Breast epithelium (tissue), 4 donors: ENCODE measurements around the gene NUB1. TPM values are rescaled to one million over a fixed set of nuclear protein-coding genes. Genes with fewer than 3 reads are reported as not detected.
A peak's percentile ranks its signal among the peaks of the same experiment; 100 is the strongest.

ENCODE experiments used
- DNase-seq, 2 donors: peaks; one replicate each; pipeline ENCODE4 v3.0.0-alpha.2; 2019; ENCODE audit warnings: low spot score in 2 of 2
- H3K27ac ChIP-seq, 2 donors: fragments of 200-600 bp; sonication (generic) in 1 of 2; one replicate each; pipeline ENCODE4 v1.5.1; 2016 to 2019; ENCODE audit warnings: mild to moderate bottlenecking in 1 of 2
- H3K27me3 ChIP-seq, 2 donors: fragments of 200-600 bp; sonication (generic) in 1 of 2; one replicate each; pipeline versions ENCODE4 v1.5.1 to v1.6.0; 2017 to 2019; ENCODE audit warnings: control low read depth in 1 of 2, mild to moderate bottlenecking in 1 of 2
- H3K36me3 ChIP-seq: fragments of 200-600 bp; one replicate; pipeline ENCODE4 v1.5.1; 2019
- H3K4me1 ChIP-seq, 2 donors: fragments of 200-600 bp; sonication (generic); one replicate each; pipeline ENCODE4 v1.5.1; 2016 to 2019; ENCODE audit warnings: control low read depth in 1 of 2
- H3K4me3 ChIP-seq, 3 donors: fragments of 200-600 bp; sonication (generic); 1 replicate in 2 of 3; 2 replicates in 1 of 3; pipeline ENCODE4 v1.5.1; 2016 to 2019; ENCODE audit warnings: mild to moderate bottlenecking in 3 of 3, moderate library complexity in 2 of 3
- H3K9me3 ChIP-seq, 2 donors: fragments of 200-600 bp; sonication (generic) in 1 of 2; one replicate each; pipeline ENCODE4 v1.5.1; 2016 to 2019; ENCODE audit warnings: control low read depth in 1 of 2
- POLR2A ChIP-seq: fragments of 450-650 bp; IDR thresholded peaks from one replicate; pipeline ENCODE4 v1.6.1; 2016; ENCODE audit warnings: antibody characterized with exemption, mild to moderate bottlenecking, moderate library complexity
- POLR2AphosphoS5 ChIP-seq, 3 donors: sonication (generic); formaldehyde crosslinking; IDR thresholded peaks; one replicate each; pipeline ENCODE4 v1.6.1; 2017; ENCODE audit warnings: antibody characterized with exemption in 3 of 3
- intact Hi-C: fragments of 100-400 bp; cut with DNase I; formaldehyde crosslinking; loops from one replicate; pipeline ENCODE4 v1.15.1; 2023; ENCODE audit warnings: low total_unique reads
- total RNA-seq, 3 donors: library from RNA; depleted of rRNA; stranded (reverse); fragments of >200 nt; gene quantifications; one replicate each; pipeline ENCODE4 v1.1.0, GENCODE V29; 2016
- TF ChIP-seq, protein P1 (sequence below), 3 donors: fragments of 450-650 bp; IDR thresholded peaks; one replicate each; pipeline ENCODE4 v1.5.1; 2016 to 2017; ENCODE audit warnings: antibody characterized with exemption in 3 of 3, mild to moderate bottlenecking in 3 of 3, moderate library complexity in 3 of 3

The NUB1 gene
- total RNA-seq, 3 donors from 2014 or later: 61.9 to 71.7 (median 62.7) TPM

DNA sequence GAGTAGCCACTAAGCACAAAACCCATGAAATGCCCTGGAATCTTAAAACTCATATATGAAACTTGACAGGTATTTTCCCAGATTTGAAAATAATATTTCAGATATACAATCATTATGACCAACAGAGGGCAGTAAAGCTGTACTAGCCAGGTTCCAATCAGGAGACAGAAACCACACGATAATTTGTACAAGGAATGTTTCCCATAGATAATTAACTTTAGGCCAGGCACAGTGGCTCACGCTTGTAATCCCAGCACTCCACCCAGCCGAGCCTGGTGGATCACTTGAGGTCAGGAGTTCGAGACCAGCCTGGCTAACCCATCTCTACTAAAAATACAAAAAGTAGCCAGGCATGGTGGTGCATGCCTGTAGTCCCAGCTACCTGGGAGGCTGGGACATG, 31.0 kb upstream of the NUB1 start:
- Histone ChIP-seq H3K9me3 (peaks cover 0 to 5% of the 10 kb centered on the region in 2 donors), H3K4me3 (no peak overlapping the region), H3K4me1 (no peaks in the 10 kb centered on the region), H3K27me3 (no peaks in the 10 kb centered on the region), H3K27ac (no peak overlapping the region), H3K36me3 (no peaks in the 10 kb centered on the region)
- no peak for DNase-seq
- TF ChIP-seq, protein P1, sequence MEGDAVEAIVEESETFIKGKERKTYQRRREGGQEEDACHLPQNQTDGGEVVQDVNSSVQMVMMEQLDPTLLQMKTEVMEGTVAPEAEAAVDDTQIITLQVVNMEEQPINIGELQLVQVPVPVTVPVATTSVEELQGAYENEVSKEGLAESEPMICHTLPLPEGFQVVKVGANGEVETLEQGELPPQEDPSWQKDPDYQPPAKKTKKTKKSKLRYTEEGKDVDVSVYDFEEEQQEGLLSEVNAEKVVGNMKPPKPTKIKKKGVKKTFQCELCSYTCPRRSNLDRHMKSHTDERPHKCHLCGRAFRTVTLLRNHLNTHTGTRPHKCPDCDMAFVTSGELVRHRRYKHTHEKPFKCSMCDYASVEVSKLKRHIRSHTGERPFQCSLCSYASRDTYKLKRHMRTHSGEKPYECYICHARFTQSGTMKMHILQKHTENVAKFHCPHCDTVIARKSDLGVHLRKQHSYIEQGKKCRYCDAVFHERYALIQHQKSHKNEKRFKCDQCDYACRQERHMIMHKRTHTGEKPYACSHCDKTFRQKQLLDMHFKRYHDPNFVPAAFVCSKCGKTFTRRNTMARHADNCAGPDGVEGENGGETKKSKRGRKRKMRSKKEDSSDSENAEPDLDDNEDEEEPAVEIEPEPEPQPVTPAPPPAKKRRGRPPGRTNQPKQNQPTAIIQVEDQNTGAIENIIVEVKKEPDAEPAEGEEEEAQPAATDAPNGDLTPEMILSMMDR (IDR thresholded peaks at IDR 0.05): peak in 1 of 3 donors; percentile 11
- no peak for TF ChIP-seq POLR2AphosphoS5 (IDR thresholded peaks at IDR 0.05)
- intact Hi-C loops: no loop called here

DNA sequence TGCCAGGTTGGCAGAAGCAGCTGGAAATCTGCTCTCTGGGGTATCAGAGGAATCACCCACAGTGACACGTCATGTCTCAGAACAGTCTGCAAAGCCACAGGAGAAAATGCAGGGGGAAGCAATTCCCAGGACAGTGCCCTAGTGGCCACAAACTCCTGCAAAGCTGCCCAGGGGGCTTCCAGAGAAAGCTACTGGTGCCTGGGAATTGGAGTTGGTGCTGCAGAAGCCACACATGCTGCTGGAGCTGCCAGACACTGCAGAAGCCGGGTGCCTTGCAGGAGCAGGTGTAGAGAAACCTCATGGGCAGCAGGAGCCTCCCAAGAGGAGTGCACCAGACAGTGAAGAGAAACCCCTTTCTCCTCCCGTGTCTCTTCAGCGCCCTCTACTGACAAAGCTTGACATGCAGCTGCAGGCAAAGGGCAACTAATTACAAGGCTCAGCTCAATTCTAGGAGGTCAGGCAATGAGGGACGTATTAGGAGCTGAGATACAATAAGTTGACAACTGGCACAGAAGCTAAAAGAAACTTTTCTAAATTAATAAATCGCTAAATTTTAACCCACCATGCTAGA, 30.2 kb upstream of the NUB1 start:
- Histone ChIP-seq H3K27me3 (no peaks in the 10 kb centered on the region), H3K36me3 (no peaks in the 10 kb centered on the region), H3K27ac (no peak overlapping the region), H3K4me1 (no peaks in the 10 kb centered on the region), H3K9me3 (peaks cover 0 to 5% of the 10 kb centered on the region in 2 donors), H3K4me3 (no peak overlapping the region)
- intact Hi-C loops: no loop called here
- TF ChIP-seq, protein P1 (IDR thresholded peaks at IDR 0.05): no peak
- TF ChIP-seq POLR2A (no peak), POLR2AphosphoS5 (IDR thresholded peaks at IDR 0.05) (no peak)
- no peak for DNase-seq

DNA sequence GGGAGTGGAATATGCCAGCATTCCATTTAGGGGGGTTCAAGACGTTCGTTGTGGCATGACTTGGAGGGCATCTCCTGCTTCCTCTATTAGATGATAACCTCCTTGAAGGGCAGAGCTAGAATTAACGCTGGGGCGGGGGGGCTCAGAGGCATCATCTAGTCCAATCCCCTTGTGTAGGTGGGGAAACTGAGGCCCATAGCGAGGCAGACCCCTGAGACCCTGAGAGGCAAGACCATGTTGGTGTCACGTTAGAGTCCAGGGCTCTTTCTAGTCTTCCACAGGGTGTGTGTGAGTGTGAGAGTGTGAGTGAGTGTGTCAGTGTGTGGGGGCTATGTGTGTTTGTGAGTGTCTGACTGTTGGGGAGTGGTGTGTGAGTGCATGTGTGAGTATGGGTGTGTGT, 29.3 kb upstream of the NUB1 start:
- peaks cover 0 to 5% of the 10 kb centered on the region in 2 donors for H3K9me3 ChIP-seq
- no peak overlapping the region for H3K4me3 ChIP-seq
- no peaks in the 10 kb centered on the region for H3K4me1 ChIP-seq
- H3K27me3 ChIP-seq: no peaks in the 10 kb centered on the region
- no peak for DNase-seq
- intact Hi-C loops: loop anchor here (2.0 kb wide), 1 partner anchor 66 kb away; no protein-coding TSS in a partner anchor
- no peak for TF ChIP-seq POLR2AphosphoS5 (IDR thresholded peaks at IDR 0.05)
- TF ChIP-seq, protein P1 (IDR thresholded peaks at IDR 0.05): no peak
- no peak for TF ChIP-seq POLR2A
- H3K36me3 ChIP-seq: no peaks in the 10 kb centered on the region
- H3K27ac ChIP-seq: no peak overlapping the region

DNA sequence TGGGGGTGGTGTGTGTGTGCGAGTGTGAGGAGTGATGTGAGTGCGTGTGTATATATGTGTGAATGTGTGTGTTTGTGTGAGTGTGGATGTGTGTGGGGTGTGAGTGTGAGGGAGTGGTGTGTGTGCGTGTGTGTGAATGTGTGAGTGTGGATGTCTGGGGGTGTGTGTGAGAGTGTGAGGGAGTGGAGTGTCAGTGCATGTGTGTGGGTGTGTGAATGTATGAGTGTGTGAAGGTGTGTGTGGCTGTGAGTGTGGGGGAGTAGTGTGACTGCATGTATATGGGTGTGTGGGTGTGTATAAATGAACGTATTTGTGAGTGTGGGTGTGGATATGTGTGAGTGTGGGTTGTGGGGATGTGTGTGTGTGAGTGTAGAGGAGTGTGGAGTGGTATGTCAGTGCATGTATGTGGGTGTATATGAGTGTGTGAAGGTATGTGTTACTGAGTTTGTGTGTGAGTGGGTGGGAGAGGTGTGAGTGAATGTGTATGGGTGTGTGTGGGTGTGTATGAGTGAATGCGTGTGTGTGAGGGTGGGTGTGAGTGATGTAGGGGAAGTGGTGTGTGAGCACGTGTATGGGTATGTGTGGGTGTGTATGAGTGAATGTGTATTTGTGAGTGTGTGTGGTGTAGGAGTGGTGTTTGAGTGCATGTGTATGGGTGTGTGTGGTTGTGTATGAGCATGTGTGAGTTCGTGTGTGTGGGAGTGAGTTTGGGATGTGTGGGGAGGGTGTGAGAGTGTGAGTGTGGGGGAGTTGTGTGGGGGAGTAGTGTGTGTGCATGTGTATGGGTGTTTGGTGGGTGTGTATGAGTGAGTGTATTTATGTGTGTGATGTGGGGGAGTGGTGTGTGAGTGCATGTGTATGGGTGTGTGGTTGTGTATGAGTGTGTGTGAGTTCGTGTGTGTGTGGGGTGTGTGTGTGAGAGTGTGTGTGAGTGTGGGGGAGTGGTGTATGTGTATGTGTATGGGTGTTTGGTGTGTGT, 28.5 kb upstream of the NUB1 start:
- H3K27ac ChIP-seq: no peak overlapping the region
- no peaks in the 10 kb centered on the region for H3K4me1 ChIP-seq
- no peaks in the 10 kb centered on the region for H3K36me3 ChIP-seq
- no peak overlapping the region for H3K4me3 ChIP-seq
- intact Hi-C loops: loop anchor here (2.0 kb wide), 1 partner anchor 66 kb away; no protein-coding TSS in a partner anchor
- TF ChIP-seq POLR2A (no peak), POLR2AphosphoS5 (IDR thresholded peaks at IDR 0.05) (no peak)
- TF ChIP-seq, protein P1 (IDR thresholded peaks at IDR 0.05): no peak
- DNase-seq: no peak
- H3K9me3 ChIP-seq: peaks cover 0 to 5% of the 10 kb centered on the region in 2 donors
- H3K27me3 ChIP-seq: no peaks in the 10 kb centered on the region

DNA sequence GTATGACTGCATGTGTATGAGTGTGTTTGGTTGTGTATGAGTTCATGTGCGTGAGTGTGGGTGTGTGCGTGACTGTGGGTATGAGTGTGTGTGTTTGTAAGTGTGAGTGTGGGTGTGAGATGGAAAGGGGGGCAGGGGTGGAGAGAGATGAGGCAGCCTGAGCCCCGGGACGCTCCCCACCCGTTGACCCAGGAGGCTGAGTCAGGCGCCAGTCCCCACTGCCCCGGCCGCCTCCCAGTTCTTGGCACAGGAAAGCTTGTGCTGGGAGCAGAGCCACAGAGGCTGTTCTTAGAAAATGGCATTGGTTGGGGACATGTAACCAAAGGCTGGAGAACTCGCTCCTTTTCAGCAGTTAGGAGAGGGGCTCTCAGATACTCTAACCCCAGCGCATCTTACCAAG, 27.8 kb upstream of the NUB1 start:
- intact Hi-C loops: loop anchor here (2.0 kb wide), 1 partner anchor 67 kb away; no protein-coding TSS in a partner anchor
- H3K27ac ChIP-seq: no peak overlapping the region
- DNase-seq: peak in 1 of 2 donors; percentile 35
- H3K27me3 ChIP-seq: no peaks in the 10 kb centered on the region
- no peaks in the 10 kb centered on the region for H3K36me3 ChIP-seq
- no peaks in the 10 kb centered on the region for H3K4me1 ChIP-seq
- TF ChIP-seq POLR2A (no peak), POLR2AphosphoS5 (IDR thresholded peaks at IDR 0.05) (no peak)
- TF ChIP-seq, protein P1 (IDR thresholded peaks at IDR 0.05): no peak
- H3K9me3 ChIP-seq: peaks cover 0 to 5% of the 10 kb centered on the region in 2 donors
- H3K4me3 ChIP-seq: no peak overlapping the region
